Suprapubic skin (tissue), 3 donors: ENCODE data around the gene NCAM2.

ENCODE experiments used
- CTCF ChIP-seq, 2 donors: fragments of 200-600 bp in 1 of 2; fragments of 450-650 bp in 1 of 2; sonication (generic) in 1 of 2; IDR thresholded peaks; one replicate each; pipeline ENCODE4 v1.5.1; 2016 to 2019; ENCODE audit warnings: antibody characterized with exemption in 2 of 2, mild to moderate bottlenecking in 1 of 2, moderate library complexity in 1 of 2
- EP300 ChIP-seq: sonication (generic); formaldehyde crosslinking; IDR thresholded peaks from one replicate; pipeline ENCODE4 v1.6.1; 2017; ENCODE audit warnings: antibody characterized with exemption

- no peak for TF ChIP-seq CTCF (IDR thresholded peaks at IDR 0.05)
- TF ChIP-seq EP300 = no peak
Measured at GRCh38 chr21:21309510-21309909, 311.3 kb downstream of the NCAM2 start.
